Retinal pigment epithelial cell (primary cell): Measurements from ENCODE around the gene PRG2.

Source experiments
- DNase-seq: peaks from one replicate; pipeline ENCODE4 v3.0.0-alpha.2; 2010; ENCODE audit warnings: low read depth
- H3K4me3 ChIP-seq: 2 replicates; pipeline ENCODE4 v1.5.1; 2011; ENCODE audit warnings: mild to moderate bottlenecking, low read length, control low read depth, moderate library complexity
- CTCF ChIP-seq: conservative IDR thresholded peaks from 2 replicates; pipeline ENCODE4 v1.5.1; 2011; ENCODE audit warnings: low read depth, low read length, control low read depth, inconsistent platforms

Gene PRG2

GRCh38 chr11:57387289-57388030, 3.0 kb downstream of the PRG2 start:
- DNase-seq = no peak
- no peak overlapping the region for H3K4me3 ChIP-seq
- TF ChIP-seq CTCF = no peak

- TF ChIP-seq CTCF = no peak
- no peak overlapping the region for H3K4me3 ChIP-seq
- DNase-seq = no peak
These were observed 4.1 kb downstream of the PRG2 start for GRCh38 chr11:57386178-57386940.

GRCh38 chr11:57380975-57381374, 9.5 kb downstream of the PRG2 start, which contains the start of gene PRG3:
Gene PRG3, minus strand, starts transcription at chr11:57381150. Its CDS starts 442 bp downstream, at chr11:57380708.
- no peak within 1 kb of the TSS for H3K4me3 ChIP-seq
- no peak for DNase-seq
- TF ChIP-seq CTCF = no peak

GRCh38 chr11:57379732-57380131, 10.7 kb downstream of the PRG2 start:
- no peak for DNase-seq
- no peak overlapping the region for H3K4me3 ChIP-seq
- TF ChIP-seq CTCF = no peak

- no peak overlapping the region for H3K4me3 ChIP-seq
- no peak for TF ChIP-seq CTCF
- no peak for DNase-seq
These were observed 12.3 kb downstream of the PRG2 start for GRCh38 chr11:57378186-57378585.

- no peak for TF ChIP-seq CTCF
- no peak overlapping the region for H3K4me3 ChIP-seq
- DNase-seq = no peak
These were observed 13.3 kb downstream of the PRG2 start for GRCh38 chr11:57377107-57377506.
